CD4-positive, alpha-beta T cell treated with Interleukin-1 beta for 1 hour (primary cell): ENCODE data around the gene CDH4.

Source experiments
- DNase-seq, 2 donors: peaks; one replicate each; pipeline ENCODE4 v3.0.0-alpha.2; 2020 to 2022

The CDH4 gene

GRCh38 chr20:61502433-61502832, 250.4 kb downstream of the CDH4 start:
- DNase-seq = no peak

- no peak for DNase-seq
Observed at GRCh38 chr20:61503106-61503505, 251.0 kb downstream of the CDH4 start.

DNA sequence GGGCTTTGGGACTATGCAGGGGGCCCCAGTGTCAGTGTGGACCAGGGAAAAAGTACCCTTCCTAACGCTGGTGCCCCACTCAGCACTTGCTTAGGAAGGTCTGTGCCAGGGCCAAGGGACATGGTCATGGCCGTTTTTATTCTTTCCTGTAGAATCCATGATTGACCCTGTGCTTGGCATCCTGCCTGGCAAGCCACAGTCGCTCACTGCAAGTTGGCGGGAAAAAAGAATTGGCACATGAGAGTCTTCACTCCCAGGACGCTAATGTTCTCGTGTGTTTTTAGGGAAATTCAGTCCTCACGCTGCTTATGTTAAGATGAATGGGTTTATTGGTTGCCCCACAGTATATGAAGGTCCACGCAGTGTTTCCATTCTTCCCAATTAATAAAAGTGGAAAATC, 253.4 kb downstream of the CDH4 start:
- no peak for DNase-seq

GRCh38 chr20:61507778-61508177, 255.7 kb downstream of the CDH4 start:
- no peak for DNase-seq

DNA sequence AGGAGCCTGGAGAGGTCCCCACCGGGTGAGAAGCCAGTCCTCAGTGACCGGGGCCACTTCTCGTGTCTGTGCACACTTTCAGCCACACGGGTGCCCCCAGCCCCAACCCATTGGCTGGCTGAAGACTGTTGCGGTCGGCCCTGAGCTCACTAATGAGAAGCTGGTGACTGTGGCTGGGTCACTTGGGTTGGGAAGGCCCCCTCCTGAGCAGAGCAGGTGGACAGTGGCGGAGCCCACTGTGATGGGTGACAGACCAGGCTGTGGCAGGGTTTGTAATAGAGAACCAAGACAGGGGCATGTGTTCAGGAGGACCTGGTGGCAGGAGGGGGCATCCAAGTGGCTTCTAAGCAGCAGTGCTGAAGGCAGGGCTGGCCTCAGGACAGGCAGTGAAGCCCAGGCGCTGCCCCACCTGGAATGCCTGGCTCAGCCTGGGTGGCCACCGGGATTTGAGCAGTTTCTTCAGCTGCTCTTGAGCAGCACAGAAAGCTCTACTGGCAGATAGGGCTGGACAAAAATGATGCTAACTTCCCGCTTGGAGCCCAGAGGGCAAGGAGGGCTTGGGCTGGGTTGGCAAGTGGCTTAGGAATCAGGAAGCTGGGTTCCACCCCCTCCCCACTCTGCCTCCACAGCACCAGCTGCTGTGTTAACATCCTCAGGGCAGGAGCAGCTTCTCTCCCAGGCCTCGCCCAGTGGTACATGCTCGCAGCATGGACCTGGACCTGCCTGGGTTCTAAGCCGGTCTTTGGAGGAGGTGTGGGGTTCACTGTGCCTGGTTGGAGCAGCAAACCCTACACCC, 256.4 kb downstream of the CDH4 start:
- DNase-seq = no peak

GRCh38 chr20:61510778-61511330, 258.8 kb downstream of the CDH4 start:
- DNase-seq = no peak

- DNase-seq = no peak
Observed at GRCh38 chr20:61512475-61512874, 260.4 kb downstream of the CDH4 start.

DNA sequence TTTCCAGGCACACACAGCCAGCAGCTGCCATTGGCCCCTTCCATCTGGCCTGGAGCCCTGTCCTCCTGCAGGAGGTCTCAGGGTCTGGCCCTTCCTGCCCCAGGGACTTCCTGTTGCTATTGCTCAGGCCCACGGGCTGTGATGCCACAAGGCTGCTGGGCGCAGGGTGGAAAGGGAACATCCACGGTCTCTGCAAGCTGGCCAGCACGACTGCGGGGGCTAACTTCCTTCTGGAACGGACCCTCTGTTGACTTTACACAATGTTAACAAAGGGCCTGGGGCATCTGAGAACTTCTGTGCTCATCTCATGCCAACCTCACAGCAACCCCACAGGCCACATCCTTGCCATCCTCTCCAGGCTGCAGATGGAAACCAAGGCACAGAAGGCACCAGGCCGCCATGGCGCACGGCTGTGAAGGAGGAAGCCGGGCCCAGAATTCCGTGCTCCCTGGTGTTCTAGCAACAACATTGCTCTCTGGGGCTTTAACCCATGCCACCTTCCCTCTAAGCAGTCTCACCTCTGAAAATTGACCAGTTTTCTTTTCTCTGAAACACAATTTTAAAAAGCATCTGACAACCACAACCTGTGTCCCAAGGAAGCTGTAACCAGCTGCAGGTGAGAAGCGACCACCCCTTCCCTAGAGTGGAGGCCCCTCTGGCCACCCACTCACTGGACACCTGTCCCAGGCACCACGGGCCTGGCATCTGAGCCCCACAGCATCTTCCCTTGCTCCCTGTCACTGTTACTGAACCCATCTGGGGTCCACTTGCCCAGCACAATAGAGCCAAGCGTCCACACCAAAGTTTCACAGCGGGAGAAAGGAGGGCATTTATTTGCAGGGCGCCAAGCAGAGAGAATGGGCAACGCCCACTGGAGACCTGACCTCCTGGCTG, 261.3 kb downstream of the CDH4 start:
- no peak for DNase-seq

DNA sequence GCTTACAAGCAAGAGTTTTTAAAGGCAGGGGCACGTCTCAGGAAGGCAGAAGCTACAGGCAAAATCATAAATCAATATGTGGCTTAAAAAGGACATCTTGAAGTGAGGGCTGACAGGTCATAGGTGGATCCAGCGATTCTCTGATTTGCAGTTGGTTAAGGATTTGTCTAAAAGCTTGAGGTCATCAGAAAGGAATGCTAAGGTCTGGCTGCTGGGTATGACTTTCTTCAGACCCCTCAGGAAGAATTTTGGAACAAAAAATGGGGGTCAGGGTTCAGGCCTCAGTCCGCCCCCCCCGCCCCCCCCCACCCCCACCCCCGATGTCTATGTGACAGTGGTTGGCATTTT, 261.9 kb downstream of the CDH4 start:
- no peak for DNase-seq

DNA sequence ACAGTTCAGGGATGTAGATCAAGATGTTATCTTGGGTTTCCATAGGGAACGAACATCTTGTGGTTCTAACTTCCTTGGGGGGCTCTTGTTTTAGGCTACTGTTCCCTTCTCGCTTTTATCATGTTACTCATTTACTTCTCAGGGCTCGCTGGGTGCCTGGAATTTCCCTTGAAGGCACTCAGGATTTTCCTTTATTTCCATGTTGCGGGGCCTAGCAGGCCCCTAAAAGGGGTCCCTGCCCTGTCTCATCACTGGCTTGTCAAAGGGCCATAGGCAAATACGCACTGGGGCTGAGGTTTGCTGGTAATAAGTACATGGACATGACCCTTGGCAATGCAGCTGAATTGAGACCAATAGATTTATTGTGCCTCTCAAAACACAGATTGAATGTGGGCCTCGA, 262.3 kb downstream of the CDH4 start:
- DNase-seq = no peak

- no peak for DNase-seq
Observed at GRCh38 chr20:61514805-61515505, 262.9 kb downstream of the CDH4 start.

GRCh38 chr20:61515922-61516321, 263.9 kb downstream of the CDH4 start:
- no peak for DNase-seq

- DNase-seq = no peak
Observed at GRCh38 chr20:61516346-61517208, 264.5 kb downstream of the CDH4 start.

DNA sequence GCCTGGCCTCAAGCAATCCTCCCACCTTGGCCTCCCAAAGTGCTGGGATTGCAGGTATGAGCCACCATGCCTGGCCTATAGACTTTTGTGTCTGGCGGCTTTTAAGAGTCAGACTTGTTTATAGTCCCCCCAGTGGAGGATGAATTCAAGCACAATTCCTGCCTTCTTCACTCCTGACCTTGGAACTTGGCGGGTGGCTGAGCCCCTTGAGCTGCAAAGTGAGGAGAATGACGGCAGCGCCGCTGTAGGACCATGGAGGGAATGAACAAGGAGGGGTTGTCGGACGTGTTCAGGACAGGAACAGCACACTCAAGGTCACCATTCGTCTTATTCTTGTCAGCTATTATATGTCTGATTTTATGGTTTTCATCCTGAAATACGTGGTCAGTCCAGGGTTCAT, 265.4 kb downstream of the CDH4 start:
- no peak for DNase-seq

- DNase-seq = no peak
Observed at GRCh38 chr20:61518424-61518951, 266.4 kb downstream of the CDH4 start.

- DNase-seq = no peak
Observed at GRCh38 chr20:61519488-61519887, 267.4 kb downstream of the CDH4 start.

DNA sequence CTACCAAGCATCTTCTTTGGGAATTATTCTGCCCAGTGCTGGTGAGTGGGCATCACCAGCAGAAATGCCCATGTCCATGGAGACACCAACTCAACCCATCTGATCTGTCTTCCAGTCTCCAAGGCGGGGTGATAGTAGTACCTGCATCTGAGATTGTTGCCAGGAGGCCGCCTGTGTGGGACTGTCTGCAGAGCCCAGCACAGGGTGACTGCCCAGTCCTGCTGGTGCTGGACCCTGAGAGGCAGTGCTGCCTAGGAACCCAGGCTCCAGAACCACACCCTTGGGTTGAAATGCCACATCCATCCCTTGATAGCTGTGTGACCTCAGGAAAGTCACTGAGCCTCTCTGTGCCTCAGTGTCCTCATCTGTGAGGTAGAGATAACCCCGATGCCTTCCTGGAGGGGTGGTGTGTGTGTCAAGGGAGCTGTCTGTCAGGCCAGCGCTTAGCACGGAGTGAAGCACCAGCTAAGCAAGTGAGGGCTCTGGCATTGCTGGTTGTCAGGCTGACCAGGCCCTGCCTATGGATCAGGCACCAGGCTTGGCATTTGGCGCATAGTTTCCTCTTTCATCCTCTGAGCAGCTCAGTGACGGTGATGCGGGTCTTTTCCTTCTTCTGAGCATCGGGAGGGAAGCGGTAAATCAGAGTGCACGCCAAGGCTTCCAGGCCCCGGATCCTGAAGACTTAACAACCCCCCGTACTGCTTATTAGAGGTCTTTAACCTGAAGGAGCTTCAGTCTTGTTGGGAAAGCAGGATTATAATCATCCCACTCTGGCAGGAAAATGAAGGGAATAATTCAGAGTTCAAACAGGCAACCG, 268.2 kb downstream of the CDH4 start:
- no peak for DNase-seq

GRCh38 chr20:61520893-61521460, 268.9 kb downstream of the CDH4 start:
- DNase-seq = no peak

DNA sequence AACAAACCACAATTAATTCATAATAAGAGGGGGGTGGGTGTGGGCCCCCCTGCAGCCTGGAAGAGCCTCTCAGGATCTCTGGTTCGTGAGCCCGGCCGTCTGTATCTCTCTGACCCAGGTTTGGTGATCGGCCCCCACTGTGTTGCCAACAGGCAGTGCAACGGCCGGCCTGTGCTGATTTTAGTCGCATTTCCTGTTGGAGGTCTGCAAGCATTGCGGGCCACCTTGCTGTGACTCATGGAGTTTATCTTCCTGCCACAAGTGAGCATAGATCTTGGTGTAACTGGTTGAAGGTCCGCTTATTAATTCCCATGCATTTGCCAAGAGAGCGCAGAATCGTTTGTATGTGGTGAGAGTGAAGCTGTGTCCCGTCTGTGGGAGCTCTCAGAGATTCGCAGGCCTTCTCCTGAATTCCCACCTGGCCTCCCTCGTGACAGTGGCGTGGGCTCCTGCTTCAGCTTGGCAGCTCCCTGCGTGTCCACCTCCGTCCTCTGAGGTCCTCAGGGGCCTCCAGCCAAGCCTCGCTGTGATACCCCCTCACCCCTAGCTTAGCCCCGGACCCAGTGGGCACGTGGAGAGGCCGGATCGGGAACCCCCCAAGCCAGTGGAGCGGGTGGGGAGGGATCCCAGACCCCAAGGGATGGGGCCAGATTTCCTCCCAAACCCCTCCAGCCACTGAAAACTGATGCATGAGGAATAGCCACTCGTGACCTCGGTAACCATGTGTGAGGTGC, 269.8 kb downstream of the CDH4 start:
- no peak for DNase-seq

GRCh38 chr20:61522498-61523090, 270.5 kb downstream of the CDH4 start:
- DNase-seq = no peak
